ENCODE data around the gene COL5A1.

The COL5A1 gene

DNA sequence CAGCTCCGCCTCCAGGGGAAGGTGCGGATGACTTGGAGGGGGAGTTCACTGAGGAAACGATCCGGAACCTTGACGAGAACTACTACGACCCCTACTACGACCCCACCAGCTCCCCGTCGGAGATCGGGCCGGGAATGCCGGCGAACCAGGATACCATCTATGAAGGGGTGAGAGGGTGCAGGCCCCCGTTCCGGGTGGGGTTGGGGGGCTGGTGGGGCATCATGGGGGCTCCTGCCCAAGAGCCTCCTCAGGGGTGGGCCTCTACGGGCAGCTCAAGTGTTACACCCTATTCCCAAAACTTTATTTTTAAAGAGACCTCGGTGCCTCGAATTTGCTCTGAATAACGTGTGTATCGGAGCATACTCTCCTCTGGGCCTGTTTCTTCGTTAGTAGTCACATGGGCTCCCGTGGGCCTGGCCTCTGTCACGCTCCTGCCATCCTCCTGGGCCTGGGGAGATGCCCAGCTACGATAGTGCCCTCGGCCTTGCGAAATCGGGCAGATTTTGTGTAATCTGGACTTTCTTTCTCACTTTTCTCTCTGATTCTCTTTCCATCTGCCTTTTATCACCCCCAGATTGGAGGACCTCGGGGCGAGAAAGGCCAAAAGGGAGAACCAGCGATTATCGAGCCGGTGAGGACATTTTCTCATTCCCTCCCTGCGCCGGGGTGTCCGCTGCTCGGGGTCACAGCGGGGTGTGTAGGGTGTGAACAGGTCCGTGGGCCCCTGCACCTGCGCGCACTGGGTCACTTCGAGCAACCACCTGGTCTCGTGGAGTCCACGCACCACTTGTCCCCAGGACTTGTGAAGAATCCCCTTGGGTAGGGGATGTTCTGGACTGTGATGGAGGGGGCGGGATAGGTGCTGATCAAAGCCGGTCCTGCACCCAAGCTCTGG is 90.1 kb downstream of the COL5A1 start:
- no peak overlapping the region for H2BK120ac ChIP-seq (ENCODE audit: low read depth, low read length)
- no peak overlapping the region for H3K56ac ChIP-seq (ENCODE audit: low read length)
- H3K9ac ChIP-seq (ENCODE audit: low read length) = no peak overlapping the region
- no peak overlapping the region for H3K18ac ChIP-seq (ENCODE audit: low read length)
- no CpG with 5 or more reads among the region's 45 CpGs for WGBS (ENCODE audit: extremely low coverage, insufficient coverage, low lambda C conversion rate)
- no peak overlapping the region for H4K5ac ChIP-seq (ENCODE audit: low read length)
- no peak overlapping the region for H2BK15ac ChIP-seq (replicated peaks; ENCODE audit: low read depth)
- no peak overlapping the region for H3K4me3 ChIP-seq (ENCODE audit: low read length)
- no peak overlapping the region for H2BK5ac ChIP-seq (ENCODE audit: low read length)
- no peak overlapping the region for H3K27ac ChIP-seq (ENCODE audit: low read depth, low read length)
- no peak for DNase-seq
- H3K79me2 ChIP-seq (ENCODE audit: control insufficient read depth, insufficient read depth, low read length) = no peaks in the 10 kb centered on the region
- no peak overlapping the region for H4K8ac ChIP-seq (ENCODE audit: low read depth, low read length)
- H3K23ac ChIP-seq (ENCODE audit: low read length) = no peak overlapping the region
- no peak overlapping the region for H3K4me2 ChIP-seq (ENCODE audit: low read length)
- no peaks in the 10 kb centered on the region for H3K27me3 ChIP-seq (ENCODE audit: insufficient read depth, low read length, poor library complexity)
- no peak overlapping the region for H2AK5ac ChIP-seq (ENCODE audit: low read length)
- no peak overlapping the region for H3K4ac ChIP-seq (ENCODE audit: low read depth, low read length)
- H3K4me1 ChIP-seq (ENCODE audit: control insufficient read depth, low read depth, low read length) = no peaks in the 10 kb centered on the region
- peaks cover 16% of the 10 kb centered on the region for H3K36me3 ChIP-seq (ENCODE audit: control insufficient read depth, insufficient read depth, low read length)
- H3K79me1 ChIP-seq (ENCODE audit: low read length) = no peaks in the 10 kb centered on the region

DNA sequence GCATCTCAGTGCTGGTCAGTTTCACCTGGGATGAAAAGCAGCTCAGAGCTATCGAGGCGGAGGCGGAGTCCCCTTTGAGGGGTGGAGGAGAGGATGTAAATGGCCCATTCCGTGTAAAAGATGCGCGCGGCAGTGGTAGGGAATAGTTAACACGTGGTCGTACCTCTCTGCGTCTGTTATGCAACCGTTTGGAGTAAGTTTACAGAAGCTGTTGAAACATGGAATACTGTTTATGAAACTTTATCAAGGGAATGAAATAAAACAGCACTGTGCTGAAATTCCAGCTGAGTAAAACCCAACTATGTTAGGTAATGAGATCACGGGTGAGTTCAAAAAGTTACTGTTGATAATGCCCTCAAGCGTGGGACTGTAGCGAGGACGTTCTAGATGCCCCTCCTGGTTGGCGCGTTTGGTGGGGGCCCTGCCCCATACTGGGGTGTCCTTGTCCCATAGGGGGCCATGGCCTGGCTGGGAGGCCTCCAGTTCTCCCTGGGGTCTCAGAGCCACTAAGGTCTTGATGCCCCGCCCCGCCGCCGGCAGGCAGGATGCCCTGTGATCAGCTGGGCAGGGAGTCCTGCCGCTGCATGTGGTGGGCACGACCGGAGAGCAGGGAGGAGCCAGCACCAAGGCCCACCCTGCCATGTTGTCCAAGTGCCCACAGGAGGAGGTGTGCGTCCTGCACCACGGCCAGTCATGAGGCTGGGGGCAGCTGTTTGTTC is 90.9 kb downstream of the COL5A1 start:
- Histone ChIP-seq H2BK5ac (ENCODE audit: low read length) (no peak overlapping the region), H2BK120ac (ENCODE audit: low read depth, low read length) (no peak overlapping the region), H3K27me3 (ENCODE audit: insufficient read depth, low read length, poor library complexity) (no peaks in the 10 kb centered on the region), H4K5ac (ENCODE audit: low read length) (no peak overlapping the region), H3K79me2 (ENCODE audit: control insufficient read depth, insufficient read depth, low read length) (no peaks in the 10 kb centered on the region), H3K4me1 (ENCODE audit: control insufficient read depth, low read depth, low read length) (no peaks in the 10 kb centered on the region), H3K4ac (ENCODE audit: low read depth, low read length) (no peak overlapping the region), H3K56ac (ENCODE audit: low read length) (no peak overlapping the region), H3K4me2 (ENCODE audit: low read length) (no peak overlapping the region), H3K23ac (ENCODE audit: low read length) (no peak overlapping the region), H2BK15ac (replicated peaks; ENCODE audit: low read depth) (no peak overlapping the region), H4K8ac (ENCODE audit: low read depth, low read length) (no peak overlapping the region), H3K18ac (ENCODE audit: low read length) (no peak overlapping the region), H2AK5ac (ENCODE audit: low read length) (no peak overlapping the region), H3K4me3 (ENCODE audit: low read length) (no peak overlapping the region), H3K36me3 (ENCODE audit: control insufficient read depth, insufficient read depth, low read length) (peaks cover 14% of the 10 kb centered on the region), H3K9ac (ENCODE audit: low read length) (no peak overlapping the region), H3K27ac (ENCODE audit: low read depth, low read length) (no peak overlapping the region), H3K79me1 (ENCODE audit: low read length) (no peaks in the 10 kb centered on the region)
- WGBS (ENCODE audit: extremely low coverage, insufficient coverage, low lambda C conversion rate) = no CpG with 5 or more reads among the region's 26 CpGs
- no peak for DNase-seq

DNA sequence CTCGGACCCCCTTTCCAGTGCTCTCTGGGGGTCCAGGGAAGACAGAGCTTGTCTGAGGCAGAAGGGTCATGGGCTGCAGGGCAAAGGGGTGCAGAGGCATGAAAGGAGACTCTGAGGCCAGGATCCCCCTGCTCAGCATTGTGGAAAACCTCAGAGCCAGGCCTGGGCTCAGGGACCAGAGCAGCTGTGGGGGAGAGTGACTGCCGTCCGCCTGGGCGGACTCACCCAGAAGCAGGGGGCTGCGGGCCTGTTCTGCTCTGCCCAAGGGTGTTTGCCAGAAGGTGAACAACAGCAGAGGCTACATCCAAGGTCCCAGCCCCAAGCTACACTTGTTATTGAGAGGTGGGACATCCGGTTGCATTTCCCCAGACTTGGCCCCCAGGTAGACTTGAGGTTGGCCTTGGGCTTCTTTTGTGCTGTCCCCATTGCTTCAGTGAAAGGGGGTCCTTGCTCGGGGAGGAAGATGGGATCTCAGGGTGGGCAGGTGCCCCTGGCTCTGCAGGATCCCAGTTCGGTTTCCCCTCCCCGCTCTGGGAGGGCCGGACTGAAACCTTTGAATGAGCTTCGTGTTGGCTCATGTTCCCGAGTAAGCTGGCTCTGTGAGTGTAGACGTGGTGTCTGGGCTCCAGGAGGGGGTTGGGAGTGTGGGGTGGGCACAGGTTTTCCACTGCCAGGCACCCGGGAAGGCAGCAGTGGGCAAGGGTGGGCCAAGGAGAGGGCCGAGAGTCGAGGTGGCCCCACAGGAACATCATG is 92.1 kb downstream of the COL5A1 start:
- no peak overlapping the region for H3K27ac ChIP-seq (ENCODE audit: low read depth, low read length)
- no CpG with 5 or more reads among the region's 16 CpGs for WGBS (ENCODE audit: extremely low coverage, insufficient coverage, low lambda C conversion rate)
- H4K8ac ChIP-seq (ENCODE audit: low read depth, low read length) = no peak overlapping the region
- H3K4ac ChIP-seq (ENCODE audit: low read depth, low read length) = no peak overlapping the region
- DNase-seq = no peak
- no peak overlapping the region for H3K4me3 ChIP-seq (ENCODE audit: low read length)
- H2BK5ac ChIP-seq (ENCODE audit: low read length) = no peak overlapping the region
- no peaks in the 10 kb centered on the region for H3K79me1 ChIP-seq (ENCODE audit: low read length)
- H3K23ac ChIP-seq (ENCODE audit: low read length) = no peak overlapping the region
- no peaks in the 10 kb centered on the region for H3K4me1 ChIP-seq (ENCODE audit: control insufficient read depth, low read depth, low read length)
- H2BK15ac ChIP-seq (replicated peaks; ENCODE audit: low read depth) = no peak overlapping the region
- H3K27me3 ChIP-seq (ENCODE audit: insufficient read depth, low read length, poor library complexity) = no peaks in the 10 kb centered on the region
- no peak overlapping the region for H3K56ac ChIP-seq (ENCODE audit: low read length)
- H3K9ac ChIP-seq (ENCODE audit: low read length) = no peak overlapping the region
- no peak overlapping the region for H2BK120ac ChIP-seq (ENCODE audit: low read depth, low read length)
- H4K5ac ChIP-seq (ENCODE audit: low read length) = no peak overlapping the region
- H2AK5ac ChIP-seq (ENCODE audit: low read length) = no peak overlapping the region
- H3K36me3 ChIP-seq (ENCODE audit: control insufficient read depth, insufficient read depth, low read length) = peaks cover 12% of the 10 kb centered on the region
- H3K4me2 ChIP-seq (ENCODE audit: low read length) = no peak overlapping the region
- no peak overlapping the region for H3K18ac ChIP-seq (ENCODE audit: low read length)
- no peaks in the 10 kb centered on the region for H3K79me2 ChIP-seq (ENCODE audit: control insufficient read depth, insufficient read depth, low read length)

DNA sequence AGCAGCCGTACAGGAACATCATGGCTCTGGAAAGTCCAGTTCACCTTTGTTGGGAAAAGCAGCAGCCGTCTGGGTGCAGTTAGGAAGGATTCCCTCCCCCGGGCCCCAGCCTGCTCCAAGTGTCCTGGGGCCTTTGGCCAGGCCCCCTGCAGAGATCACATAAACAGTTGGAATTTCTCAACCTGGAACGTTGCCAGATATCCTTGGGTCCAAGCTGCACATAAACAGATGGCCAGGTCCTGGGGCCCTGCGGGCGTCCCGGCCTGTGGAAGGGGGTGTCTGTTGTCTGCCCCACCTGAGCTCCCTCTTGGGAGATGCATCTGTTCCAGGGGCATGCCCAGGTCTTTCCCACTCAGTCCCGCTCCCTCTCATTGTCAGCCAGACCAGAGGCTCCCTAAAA is 92.7 kb downstream of the COL5A1 start:
- DNase-seq = no peak
- Histone ChIP-seq H3K36me3 (ENCODE audit: control insufficient read depth, insufficient read depth, low read length) (peaks cover 12% of the 10 kb centered on the region), H2BK15ac (replicated peaks; ENCODE audit: low read depth) (no peak overlapping the region), H3K4me3 (ENCODE audit: low read length) (no peak overlapping the region), H3K79me1 (ENCODE audit: low read length) (no peaks in the 10 kb centered on the region), H3K4me1 (ENCODE audit: control insufficient read depth, low read depth, low read length) (no peaks in the 10 kb centered on the region), H2AK5ac (ENCODE audit: low read length) (no peak overlapping the region), H2BK120ac (ENCODE audit: low read depth, low read length) (no peak overlapping the region), H3K27ac (ENCODE audit: low read depth, low read length) (no peak overlapping the region), H3K4me2 (ENCODE audit: low read length) (no peak overlapping the region), H3K56ac (ENCODE audit: low read length) (no peak overlapping the region), H2BK5ac (ENCODE audit: low read length) (no peak overlapping the region), H3K18ac (ENCODE audit: low read length) (no peak overlapping the region), H4K5ac (ENCODE audit: low read length) (no peak overlapping the region), H3K23ac (ENCODE audit: low read length) (no peak overlapping the region), H4K8ac (ENCODE audit: low read depth, low read length) (no peak overlapping the region), H3K27me3 (ENCODE audit: insufficient read depth, low read length, poor library complexity) (no peaks in the 10 kb centered on the region), H3K79me2 (ENCODE audit: control insufficient read depth, insufficient read depth, low read length) (no peaks in the 10 kb centered on the region), H3K4ac (ENCODE audit: low read depth, low read length) (no peak overlapping the region), H3K9ac (ENCODE audit: low read length) (no peak overlapping the region)
- WGBS (ENCODE audit: extremely low coverage, insufficient coverage, low lambda C conversion rate) = no CpG with 5 or more reads among the region's 8 CpGs

DNA sequence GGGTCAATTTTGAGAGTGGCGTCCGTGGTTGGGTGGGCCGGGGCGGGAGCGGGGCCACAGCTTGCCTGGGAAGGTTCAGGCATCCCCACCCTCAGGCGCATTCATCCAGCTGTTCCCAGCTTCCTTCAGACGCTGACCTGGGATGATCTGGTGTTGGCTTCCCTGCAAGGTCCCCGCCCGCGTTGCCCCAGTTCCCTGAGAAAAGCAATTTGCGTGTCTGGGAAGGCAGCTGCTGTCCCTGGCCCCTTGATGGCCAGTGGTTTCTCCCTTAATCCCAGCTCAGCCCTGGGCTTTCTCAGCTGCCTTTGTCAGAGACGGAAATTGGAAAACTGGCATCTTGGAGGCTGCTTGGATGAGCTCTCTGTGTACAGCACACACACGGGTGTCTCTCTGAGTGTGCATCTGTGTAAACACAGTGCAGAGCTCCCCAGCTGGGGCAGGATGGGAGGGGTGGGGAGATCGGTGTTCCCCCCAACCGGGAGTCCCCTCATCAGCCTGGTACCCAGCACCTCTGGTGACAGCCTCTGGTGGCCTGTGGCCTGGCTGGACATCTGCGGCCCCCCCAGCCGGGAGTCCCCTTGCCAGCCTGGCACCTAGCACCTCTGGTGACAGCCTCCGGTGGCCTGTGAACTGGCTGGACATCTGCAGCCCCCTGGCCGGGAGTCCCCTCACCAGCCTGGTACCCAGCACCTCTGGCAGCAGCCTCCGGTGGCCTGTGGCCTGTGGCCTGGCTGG is 94.0 kb downstream of the COL5A1 start:
- Histone ChIP-seq H3K18ac (ENCODE audit: low read length) (no peak overlapping the region), H3K4me1 (ENCODE audit: control insufficient read depth, low read depth, low read length) (no peaks in the 10 kb centered on the region), H2BK120ac (ENCODE audit: low read depth, low read length) (no peak overlapping the region), H3K79me1 (ENCODE audit: low read length) (no peaks in the 10 kb centered on the region), H4K5ac (ENCODE audit: low read length) (no peak overlapping the region), H2BK15ac (replicated peaks; ENCODE audit: low read depth) (no peak overlapping the region), H3K23ac (ENCODE audit: low read length) (no peak overlapping the region), H3K27ac (ENCODE audit: low read depth, low read length) (no peak overlapping the region), H3K4me2 (ENCODE audit: low read length) (no peak overlapping the region), H2BK5ac (ENCODE audit: low read length) (no peak overlapping the region), H3K79me2 (ENCODE audit: control insufficient read depth, insufficient read depth, low read length) (no peaks in the 10 kb centered on the region), H3K9ac (ENCODE audit: low read length) (no peak overlapping the region), H3K56ac (ENCODE audit: low read length) (no peak overlapping the region), H3K36me3 (ENCODE audit: control insufficient read depth, insufficient read depth, low read length) (peaks cover 14% of the 10 kb centered on the region), H4K8ac (ENCODE audit: low read depth, low read length) (no peak overlapping the region), H3K4me3 (ENCODE audit: low read length) (no peak overlapping the region), H2AK5ac (ENCODE audit: low read length) (no peak overlapping the region), H3K4ac (ENCODE audit: low read depth, low read length) (no peak overlapping the region), H3K27me3 (ENCODE audit: insufficient read depth, low read length, poor library complexity) (no peaks in the 10 kb centered on the region)
- no peak for DNase-seq
- no CpG with 5 or more reads among the region's 20 CpGs for WGBS (ENCODE audit: extremely low coverage, insufficient coverage, low lambda C conversion rate)
